ENCODE results near the gene BARD1.

DNA sequence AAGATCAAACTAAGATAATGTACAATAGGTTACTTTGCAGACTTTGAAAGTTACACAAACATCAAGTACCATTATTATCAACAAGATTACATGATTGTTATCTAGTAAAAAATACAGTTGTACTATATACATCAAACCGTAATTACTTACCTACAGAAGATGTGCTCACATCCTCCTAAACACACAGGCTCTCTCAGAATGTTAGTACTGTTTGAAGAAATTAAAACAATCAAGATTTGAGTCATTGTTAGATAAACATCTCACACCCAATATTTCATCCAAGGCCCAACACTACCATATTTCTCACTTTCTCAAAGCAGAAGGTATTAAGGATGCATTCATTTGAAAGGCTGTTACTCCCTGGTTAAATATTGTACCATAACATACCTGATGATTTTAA lies 12.6 kb downstream of the BARD1 start:
- TF ChIP-seq, protein P1, sequence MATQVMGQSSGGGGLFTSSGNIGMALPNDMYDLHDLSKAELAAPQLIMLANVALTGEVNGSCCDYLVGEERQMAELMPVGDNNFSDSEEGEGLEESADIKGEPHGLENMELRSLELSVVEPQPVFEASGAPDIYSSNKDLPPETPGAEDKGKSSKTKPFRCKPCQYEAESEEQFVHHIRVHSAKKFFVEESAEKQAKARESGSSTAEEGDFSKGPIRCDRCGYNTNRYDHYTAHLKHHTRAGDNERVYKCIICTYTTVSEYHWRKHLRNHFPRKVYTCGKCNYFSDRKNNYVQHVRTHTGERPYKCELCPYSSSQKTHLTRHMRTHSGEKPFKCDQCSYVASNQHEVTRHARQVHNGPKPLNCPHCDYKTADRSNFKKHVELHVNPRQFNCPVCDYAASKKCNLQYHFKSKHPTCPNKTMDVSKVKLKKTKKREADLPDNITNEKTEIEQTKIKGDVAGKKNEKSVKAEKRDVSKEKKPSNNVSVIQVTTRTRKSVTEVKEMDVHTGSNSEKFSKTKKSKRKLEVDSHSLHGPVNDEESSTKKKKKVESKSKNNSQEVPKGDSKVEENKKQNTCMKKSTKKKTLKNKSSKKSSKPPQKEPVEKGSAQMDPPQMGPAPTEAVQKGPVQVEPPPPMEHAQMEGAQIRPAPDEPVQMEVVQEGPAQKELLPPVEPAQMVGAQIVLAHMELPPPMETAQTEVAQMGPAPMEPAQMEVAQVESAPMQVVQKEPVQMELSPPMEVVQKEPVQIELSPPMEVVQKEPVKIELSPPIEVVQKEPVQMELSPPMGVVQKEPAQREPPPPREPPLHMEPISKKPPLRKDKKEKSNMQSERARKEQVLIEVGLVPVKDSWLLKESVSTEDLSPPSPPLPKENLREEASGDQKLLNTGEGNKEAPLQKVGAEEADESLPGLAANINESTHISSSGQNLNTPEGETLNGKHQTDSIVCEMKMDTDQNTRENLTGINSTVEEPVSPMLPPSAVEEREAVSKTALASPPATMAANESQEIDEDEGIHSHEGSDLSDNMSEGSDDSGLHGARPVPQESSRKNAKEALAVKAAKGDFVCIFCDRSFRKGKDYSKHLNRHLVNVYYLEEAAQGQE (IDR thresholded peaks at IDR 0.05), result no peak
- TF ChIP-seq, protein P2, sequence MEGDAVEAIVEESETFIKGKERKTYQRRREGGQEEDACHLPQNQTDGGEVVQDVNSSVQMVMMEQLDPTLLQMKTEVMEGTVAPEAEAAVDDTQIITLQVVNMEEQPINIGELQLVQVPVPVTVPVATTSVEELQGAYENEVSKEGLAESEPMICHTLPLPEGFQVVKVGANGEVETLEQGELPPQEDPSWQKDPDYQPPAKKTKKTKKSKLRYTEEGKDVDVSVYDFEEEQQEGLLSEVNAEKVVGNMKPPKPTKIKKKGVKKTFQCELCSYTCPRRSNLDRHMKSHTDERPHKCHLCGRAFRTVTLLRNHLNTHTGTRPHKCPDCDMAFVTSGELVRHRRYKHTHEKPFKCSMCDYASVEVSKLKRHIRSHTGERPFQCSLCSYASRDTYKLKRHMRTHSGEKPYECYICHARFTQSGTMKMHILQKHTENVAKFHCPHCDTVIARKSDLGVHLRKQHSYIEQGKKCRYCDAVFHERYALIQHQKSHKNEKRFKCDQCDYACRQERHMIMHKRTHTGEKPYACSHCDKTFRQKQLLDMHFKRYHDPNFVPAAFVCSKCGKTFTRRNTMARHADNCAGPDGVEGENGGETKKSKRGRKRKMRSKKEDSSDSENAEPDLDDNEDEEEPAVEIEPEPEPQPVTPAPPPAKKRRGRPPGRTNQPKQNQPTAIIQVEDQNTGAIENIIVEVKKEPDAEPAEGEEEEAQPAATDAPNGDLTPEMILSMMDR (IDR thresholded peaks at IDR 0.05; ENCODE audit: low read depth, low read length, missing input control), result no peak
- no peak for TF ChIP-seq RAD21 (IDR thresholded peaks at IDR 0.05)
- TF ChIP-seq RXRA (IDR thresholded peaks at IDR 0.05), result no peak
- no peak for TF ChIP-seq TAF1 (conservative IDR thresholded peaks at IDR 0.05)
- no peak for TF ChIP-seq HNF4G (IDR thresholded peaks at IDR 0.05)
- no peak for TF ChIP-seq EGR1 (IDR thresholded peaks at IDR 0.05; ENCODE audit: low read depth in 2 of 2)
- TF ChIP-seq JUND (IDR thresholded peaks at IDR 0.05), result no peak
- TF ChIP-seq FOXA1 (IDR thresholded peaks at IDR 0.05), result no peak
- TF ChIP-seq, protein P3, sequence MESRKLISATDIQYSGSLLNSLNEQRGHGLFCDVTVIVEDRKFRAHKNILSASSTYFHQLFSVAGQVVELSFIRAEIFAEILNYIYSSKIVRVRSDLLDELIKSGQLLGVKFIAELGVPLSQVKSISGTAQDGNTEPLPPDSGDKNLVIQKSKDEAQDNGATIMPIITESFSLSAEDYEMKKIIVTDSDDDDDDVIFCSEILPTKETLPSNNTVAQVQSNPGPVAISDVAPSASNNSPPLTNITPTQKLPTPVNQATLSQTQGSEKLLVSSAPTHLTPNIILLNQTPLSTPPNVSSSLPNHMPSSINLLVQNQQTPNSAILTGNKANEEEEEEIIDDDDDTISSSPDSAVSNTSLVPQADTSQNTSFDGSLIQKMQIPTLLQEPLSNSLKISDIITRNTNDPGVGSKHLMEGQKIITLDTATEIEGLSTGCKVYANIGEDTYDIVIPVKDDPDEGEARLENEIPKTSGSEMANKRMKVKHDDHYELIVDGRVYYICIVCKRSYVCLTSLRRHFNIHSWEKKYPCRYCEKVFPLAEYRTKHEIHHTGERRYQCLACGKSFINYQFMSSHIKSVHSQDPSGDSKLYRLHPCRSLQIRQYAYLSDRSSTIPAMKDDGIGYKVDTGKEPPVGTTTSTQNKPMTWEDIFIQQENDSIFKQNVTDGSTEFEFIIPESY (IDR thresholded peaks at IDR 0.05), result no peak
- TF ChIP-seq YY1 (IDR thresholded peaks at IDR 0.05), result no peak
- no peak for TF ChIP-seq SP1 (IDR thresholded peaks at IDR 0.05)

Data from liver (tissue), 3 donors.